DOHH2 (cell line): ENCODE measurements around the gene MYO5C.

Source experiments
- H3F3A ChIP-seq: fragments of 200-600 bp; sonication (generic), shearing (Covaris generic); 2 replicates; pipeline ENCODE4 v1.6.0; 2016; ENCODE audit warnings: antibody characterized with exemption, mild to moderate bottlenecking; ENCODE audit not compliant: control insufficient read depth, insufficient read depth
- H3K27ac ChIP-seq: fragments of 200-600 bp; sonication (generic); 2 replicates; pipeline ENCODE4 v1.5.1; 2014; ENCODE audit warnings: low read depth, mild to moderate bottlenecking, low read length, moderate library complexity
- H3K27me3 ChIP-seq: fragments of 200-600 bp; sonication (generic); 2 replicates; pipeline ENCODE4 v1.6.1; 2014; ENCODE audit warnings: mild to moderate bottlenecking, low read length, mixed read lengths; ENCODE audit not compliant: control insufficient read depth
- H3K36me3 ChIP-seq: fragments of 200-600 bp; sonication (generic); 2 replicates; pipeline ENCODE4 v1.6.1; 2014; ENCODE audit warnings: mild to moderate bottlenecking, low read length, moderate library complexity, mixed read lengths; ENCODE audit not compliant: control insufficient read depth
- H3K4me1 ChIP-seq: fragments of 200-600 bp; sonication (generic); 2 replicates; pipeline ENCODE4 v1.6.1; 2014; ENCODE audit warnings: mild to moderate bottlenecking, low read length, mixed read lengths; ENCODE audit not compliant: control insufficient read depth
- H3K4me2 ChIP-seq: fragments of 200-600 bp; sonication (generic); 2 replicates; pipeline ENCODE4 v1.6.0; 2014; ENCODE audit warnings: mild to moderate bottlenecking, low read length, moderate library complexity
- H3K4me3 ChIP-seq: fragments of 200-600 bp; sonication (generic); 2 replicates; pipeline ENCODE4 v1.5.1; 2014; ENCODE audit warnings: mild to moderate bottlenecking, low read length, mixed read lengths
- H3K79me2 ChIP-seq: fragments of 200-600 bp; sonication (generic); 2 replicates; pipeline ENCODE4 v1.6.1; 2014; ENCODE audit warnings: mild to moderate bottlenecking, low read length, mixed read lengths; ENCODE audit not compliant: control insufficient read depth
- H3K9me2 ChIP-seq: fragments of 200-600 bp; sonication (generic); replicated peaks from 2 replicates; pipeline ENCODE4 v1.6.1; 2014; ENCODE audit warnings: mild to moderate bottlenecking, low read length, mixed read lengths; ENCODE audit not compliant: control insufficient read depth
- H3K9me3 ChIP-seq: fragments of 200-600 bp; sonication (generic); 2 replicates; pipeline ENCODE4 v1.6.1; 2014; ENCODE audit warnings: antibody characterized with exemption, low read length, mixed read lengths; ENCODE audit not compliant: control insufficient read depth, insufficient read depth
- H4K20me1 ChIP-seq: fragments of 200-600 bp; sonication (generic); 2 replicates; pipeline ENCODE4 v1.6.0; 2014; ENCODE audit warnings: low read depth, mild to moderate bottlenecking, antibody characterized with exemption, low read length, moderate library complexity; ENCODE audit not compliant: control insufficient read depth, insufficient read depth
- CTCF ChIP-seq: fragments of 200-600 bp; sonication (generic); IDR thresholded peaks from one replicate; pipeline ENCODE4 v1.5.1; 2014; ENCODE audit warnings: antibody characterized with exemption, mild to moderate bottlenecking, low read depth, low read length; ENCODE audit not compliant: poor library complexity, severe bottlenecking
- EZH2phosphoT487 ChIP-seq: fragments of 200-600 bp; sonication (generic); IDR thresholded peaks from 2 replicates; pipeline ENCODE4 v1.6.1; 2017; ENCODE audit warnings: borderline replicate concordance, mild to moderate bottlenecking, antibody characterized with exemption, low read length, moderate library complexity, mixed read lengths

Gene MYO5C

GRCh38 chr15:52183562-52184173 lies 111.9 kb downstream of the MYO5C start:
- H3F3A ChIP-seq = peaks cover 14% of the 10 kb centered on the region
- H3K27me3 ChIP-seq = no peaks in the 10 kb centered on the region
- H3K4me2 ChIP-seq = peak overlapping the region; percentile 38
- TF ChIP-seq EZH2phosphoT487 = no peak
- TF ChIP-seq CTCF = peak; percentile 74
- H3K9me2 ChIP-seq = no peaks in the 10 kb centered on the region
- peak overlapping the region; percentile 26; the same call in 1 of the 2 replicates for H3K4me3 ChIP-seq
- no peaks in the 10 kb centered on the region for H4K20me1 ChIP-seq
- H3K79me2 ChIP-seq = peaks cover 8% of the 10 kb centered on the region
- no peaks in the 10 kb centered on the region for H3K9me3 ChIP-seq
- H3K27ac ChIP-seq = peak overlapping the region; percentile 29
- H3K36me3 ChIP-seq = no peaks in the 10 kb centered on the region
- peaks cover 38% of the 10 kb centered on the region for H3K4me1 ChIP-seq

GRCh38 chr15:52181938-52182780 lies 113.4 kb downstream of the MYO5C start:
- H3K4me3 ChIP-seq = peak overlapping the region; percentile 45
- H3K36me3 ChIP-seq = peaks cover 9% of the 10 kb centered on the region
- no peak for TF ChIP-seq EZH2phosphoT487
- TF ChIP-seq CTCF = peak; percentile 19
- no peaks in the 10 kb centered on the region for H3K27me3 ChIP-seq
- H3K27ac ChIP-seq = peak overlapping the region; percentile 44
- H4K20me1 ChIP-seq = peaks cover 11% of the 10 kb centered on the region; the same call in 1 of the 2 replicates
- H3K4me2 ChIP-seq = peak overlapping the region; percentile 59
- peaks cover 24% of the 10 kb centered on the region for H3K79me2 ChIP-seq
- no peaks in the 10 kb centered on the region for H3K9me3 ChIP-seq
- peaks cover 53% of the 10 kb centered on the region for H3K4me1 ChIP-seq
- peaks cover 14% of the 10 kb centered on the region for H3F3A ChIP-seq
- no peaks in the 10 kb centered on the region for H3K9me2 ChIP-seq

- Histone ChIP-seq H3K4me1 (peaks cover 65% of the 10 kb centered on the region), H3K4me3 (peak overlapping the region; percentile 85)
These were observed 114.7 kb downstream of the MYO5C start for GRCh38 chr15:52180851-52181450.

More at GRCh38 chr15:52180851-52181450, 114.7 kb downstream of the MYO5C start:
- Histone ChIP-seq H3K9me3 (no peaks in the 10 kb centered on the region), H3K36me3 (peaks cover 15% of the 10 kb centered on the region), H3K27me3 (no peaks in the 10 kb centered on the region), H3K4me2 (peak overlapping the region; percentile 94), H3K9me2 (no peaks in the 10 kb centered on the region), H4K20me1 (peaks cover 15% of the 10 kb centered on the region; the same call in 1 of the 2 replicates), H3F3A (peaks cover 14% of the 10 kb centered on the region), H3K27ac (peak overlapping the region; percentile 87), H3K79me2 (peaks cover 35% of the 10 kb centered on the region)
- TF ChIP-seq CTCF = no peak
- TF ChIP-seq EZH2phosphoT487 = no peak
